H1 (cell line): ENCODE data around the gene TIAM2. TPM values are rescaled to one million over a fixed set of nuclear protein-coding genes. Genes with fewer than 3 reads are reported as not detected.

Source experiments
- CEBPB ChIP-seq: IDR thresholded peaks from 2 replicates; pipeline ENCODE4 v1.6.1; 2012; ENCODE audit warnings: low read depth, low read length
- GABPA ChIP-seq: IDR thresholded peaks from 2 replicates; pipeline ENCODE4 v1.6.1; 2011; ENCODE audit warnings: mild to moderate bottlenecking, low read length, moderate library complexity, borderline replicate concordance; ENCODE audit not compliant: insufficient read depth
- JUN ChIP-seq: IDR thresholded peaks from 2 replicates; pipeline ENCODE4 v1.6.1; 2011; ENCODE audit warnings: low read depth, mild to moderate bottlenecking, improper control_type of control experiment, low read length
- KDM1A ChIP-seq: fragments of 200-600, 300-600 bp; sonication (generic); IDR thresholded peaks from 2 replicates; pipeline ENCODE4 v1.7.1; 2016; ENCODE audit warnings: mild to moderate bottlenecking, low read length, borderline replicate concordance
- PHF8 ChIP-seq: fragments of 200-600 bp; sonication (generic); conservative IDR thresholded peaks from 2 replicates; pipeline ENCODE4 v1.7.1; 2012; ENCODE audit warnings: low read depth, mild to moderate bottlenecking, inconsistent platforms, low read length, moderate library complexity
- TAF1 ChIP-seq: IDR thresholded peaks from 2 replicates; pipeline ENCODE4 v1.6.1; 2011; ENCODE audit warnings: mild to moderate bottlenecking, low read depth, low read length
- polyA plus RNA-seq, 7 experiments: library from polyadenylated mRNA; depleted of rRNA in 3 of 7; stranded (reverse) in 5 of 7; unstranded in 2 of 7; fragments of >200 nt in 5 of 7; fragments of 200-250 nt in 2 of 7; gene quantifications; 1 replicate in 5 of 7; 2 replicates in 1 of 7; 4 replicates in 1 of 7; pipeline versions ENCODE4 v1.2.1 to v1.2.3, GENCODE V29; 2011 to 2013; ENCODE audit warnings: missing spikeins in 2 of 7, mixed read lengths in 2 of 7
- total RNA-seq: library from RNA; stranded (reverse); fragmentation: NEBNext Ultra II Directional; extraction: Animal tissue kit (Norgen Biotek cat#: 25700); gene quantifications from 2 replicates; pipeline ENCODE4 v1.2.1, GENCODE V29; 2021
- TF ChIP-seq, protein P1 (sequence below): IDR thresholded peaks from 2 replicates; pipeline ENCODE4 v1.6.1; 2012; ENCODE audit warnings: inconsistent platforms

The TIAM2 gene
- total and polyA plus RNA-seq, 2 of the 8 experiments (the other 6 are each of a cell fraction or from before 2014, with no cell fraction given) = 7.4 to 23.9 TPM

DNA sequence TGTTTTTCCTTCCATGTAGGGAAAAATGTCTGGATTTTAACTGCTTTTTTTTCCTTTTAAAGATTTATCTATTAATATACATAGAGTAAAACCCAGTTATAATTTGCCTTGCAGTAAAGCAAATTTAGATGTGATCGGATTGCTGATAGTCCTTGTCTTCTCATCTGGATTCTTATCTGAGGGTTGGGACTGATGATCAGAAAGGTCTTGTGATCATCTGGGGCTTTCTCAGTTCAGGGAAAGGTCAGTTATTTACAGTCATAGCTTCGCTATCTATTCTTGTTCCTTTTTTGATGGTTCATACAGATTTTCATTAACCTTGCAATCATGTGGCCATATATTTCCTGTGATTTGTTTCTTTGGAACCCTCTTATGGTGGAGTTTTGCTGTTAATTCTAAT is 204.9 kb downstream of the TIAM2 start (continued):
- TF ChIP-seq, protein P1, sequence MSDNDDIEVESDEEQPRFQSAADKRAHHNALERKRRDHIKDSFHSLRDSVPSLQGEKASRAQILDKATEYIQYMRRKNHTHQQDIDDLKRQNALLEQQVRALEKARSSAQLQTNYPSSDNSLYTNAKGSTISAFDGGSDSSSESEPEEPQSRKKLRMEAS = no peak
- TF ChIP-seq KDM1A = no peak
- TF ChIP-seq GABPA = no peak
- no peak for TF ChIP-seq JUN
- no peak for TF ChIP-seq TAF1
- TF ChIP-seq CEBPB = no peak
- TF ChIP-seq PHF8 = no peak
- TF ChIP-seq, all 59 proteins: peak for 0
